MCF 10A (cell line): ENCODE results near the gene CDCP2. TPM values are rescaled to one million over a fixed set of nuclear protein-coding genes. Genes with fewer than 3 reads are reported as not detected.

ENCODE experiments used
- BruUV-seq: library from RNA; stranded (reverse); fragments of 400-500 nt; replicated peaks from 2 replicates; lab custom pipeline; 2021; lab: Mats Ljungman, UMichigan
- CTCF ChIA-PET: fragments of 300-600 bp; sonication (Branson Sonifier 250); formaldehyde crosslinking; extraction: SDS; loops from one replicate; lab custom pipeline; 2021; ENCODE audit warnings: antibody characterized with exemption, inconsistent platforms; lab: Yijun Ruan, JAX
- POLR2A ChIA-PET: fragments of 300-600, 350-650 bp; sonication (Branson Sonifier 250); formaldehyde crosslinking; extraction: SDS; loops from one replicate; lab custom pipeline; 2020; ENCODE audit warnings: antibody characterized with exemption, inconsistent platforms; lab: Yijun Ruan, JAX
- DNase-seq: peaks from one replicate; pipeline ENCODE4 v3.0.0-alpha.2; 2018; ENCODE audit not compliant: unreplicated experiment
- H3K27ac Mint-ChIP-seq: one replicate; pipeline ENCODE4 v1.8.0; 2022; ENCODE audit warnings: mild to moderate bottlenecking, low read depth, mixed read lengths; ENCODE audit not compliant: unreplicated experiment
- H3K27me3 Mint-ChIP-seq: one replicate; pipeline ENCODE4 v1.8.0; 2022; ENCODE audit warnings: mixed read lengths; ENCODE audit not compliant: insufficient read depth, unreplicated experiment
- H3K36me3 Mint-ChIP-seq: one replicate; pipeline ENCODE4 v1.8.0; 2022; ENCODE audit warnings: mild to moderate bottlenecking, moderate library complexity, mixed read lengths; ENCODE audit not compliant: insufficient read depth, unreplicated experiment
- H3K4me1 Mint-ChIP-seq: one replicate; pipeline ENCODE4 v1.8.0; 2022; ENCODE audit warnings: mixed read lengths; ENCODE audit not compliant: insufficient read depth, unreplicated experiment
- H3K4me3 Mint-ChIP-seq: one replicate; pipeline ENCODE4 v1.8.0; 2022; ENCODE audit warnings: mild to moderate bottlenecking, moderate library complexity, mixed read lengths; ENCODE audit not compliant: unreplicated experiment
- H3K9me3 Mint-ChIP-seq: one replicate; pipeline ENCODE4 v1.8.0; 2022; ENCODE audit warnings: mixed read lengths; ENCODE audit not compliant: unreplicated experiment
- CTCF ChIP-seq: fragments of 200-600 bp; IDR thresholded peaks from one replicate; pipeline ENCODE4 v1.8.0; 2022; ENCODE audit warnings: antibody characterized with exemption, mild to moderate bottlenecking; ENCODE audit not compliant: unreplicated experiment
- intact Hi-C: fragments of 100-400 bp; cut with micrococcal nuclease; formaldehyde crosslinking; loops from 2 replicates; pipeline ENCODE4 v1.14.1; 2022
- total RNA-seq: library from RNA; stranded (reverse); gene quantifications from 2 replicates; pipeline ENCODE4 v1.2.3, GENCODE V29; 2022

CDCP2 gene
- total RNA-seq, 1 experiment from 2014 or later, result not detected

GRCh38 chr1:54159733-54160316 is 7.0 kb upstream of the CDCP2 start:
- Mint-ChIP-seq H3K4me1 (peaks cover 20% of the 10 kb centered on the region), H3K27me3 (no peaks in the 10 kb centered on the region), H3K27ac (no peak overlapping the region), H3K36me3 (no peaks in the 10 kb centered on the region), H3K9me3 (no peaks in the 10 kb centered on the region), H3K4me3 (no peak overlapping the region)
- CTCF ChIA-PET, result interaction anchor here (0.7 kb wide), 1 partner anchor 9 kb away, joined by 3 read pairs; no protein-coding TSS in a partner anchor
- BruUV-seq, result no TSS peak
- POLR2A ChIA-PET, result interaction anchor here (1.1 kb wide), 1 partner anchor 40 kb away, joined by 3 read pairs; the partner anchor contains the start of genes CYB5RL and MRPL37
- intact Hi-C loops, result no loop called here
- DNase-seq, result no peak
- no peak for TF ChIP-seq CTCF

GRCh38 chr1:54158071-54158470 is 5.3 kb upstream of the CDCP2 start:
- BruUV-seq, result no TSS peak
- H3K4me3 Mint-ChIP-seq, result no peak overlapping the region
- no peaks in the 10 kb centered on the region for H3K36me3 Mint-ChIP-seq
- intact Hi-C loops, result no loop called here
- peak; percentile 86 for DNase-seq
- H3K27ac Mint-ChIP-seq, result no peak overlapping the region
- H3K27me3 Mint-ChIP-seq, result no peaks in the 10 kb centered on the region
- ChIA-PET CTCF (no interaction called here), POLR2A (no interaction called here)
- no peaks in the 10 kb centered on the region for H3K9me3 Mint-ChIP-seq
- no peak for TF ChIP-seq CTCF
- H3K4me1 Mint-ChIP-seq, result peaks cover 33% of the 10 kb centered on the region

GRCh38 chr1:54157401-54157800 is 4.6 kb upstream of the CDCP2 start:
- intact Hi-C loops, result no loop called here
- POLR2A ChIA-PET, result no interaction called here

GRCh38 chr1:54156986-54157385 is 4.2 kb upstream of the CDCP2 start:
- ChIA-PET POLR2A (no interaction called here), CTCF (no interaction called here)
- H3K4me3 Mint-ChIP-seq, result no peak overlapping the region
- no TSS peak for BruUV-seq
- intact Hi-C loops, result no loop called here
- no peak for TF ChIP-seq CTCF
- H3K27ac Mint-ChIP-seq, result no peak overlapping the region
- peaks cover 33% of the 10 kb centered on the region for H3K4me1 Mint-ChIP-seq
- no peaks in the 10 kb centered on the region for H3K9me3 Mint-ChIP-seq
- H3K27me3 Mint-ChIP-seq, result no peaks in the 10 kb centered on the region
- DNase-seq, result no peak
- no peaks in the 10 kb centered on the region for H3K36me3 Mint-ChIP-seq

More at GRCh38 chr1:54157401-54157800, 4.6 kb upstream of the CDCP2 start:
- BruUV-seq, result no TSS peak
- Mint-ChIP-seq H3K36me3 (no peaks in the 10 kb centered on the region), H3K27me3 (no peaks in the 10 kb centered on the region), H3K9me3 (no peaks in the 10 kb centered on the region), H3K4me3 (no peak overlapping the region), H3K4me1 (peaks cover 33% of the 10 kb centered on the region), H3K27ac (no peak overlapping the region)
- no peak for DNase-seq
- TF ChIP-seq CTCF, result no peak
- CTCF ChIA-PET, result no interaction called here
